ENCODE data around the gene FAM76A.

DNA sequence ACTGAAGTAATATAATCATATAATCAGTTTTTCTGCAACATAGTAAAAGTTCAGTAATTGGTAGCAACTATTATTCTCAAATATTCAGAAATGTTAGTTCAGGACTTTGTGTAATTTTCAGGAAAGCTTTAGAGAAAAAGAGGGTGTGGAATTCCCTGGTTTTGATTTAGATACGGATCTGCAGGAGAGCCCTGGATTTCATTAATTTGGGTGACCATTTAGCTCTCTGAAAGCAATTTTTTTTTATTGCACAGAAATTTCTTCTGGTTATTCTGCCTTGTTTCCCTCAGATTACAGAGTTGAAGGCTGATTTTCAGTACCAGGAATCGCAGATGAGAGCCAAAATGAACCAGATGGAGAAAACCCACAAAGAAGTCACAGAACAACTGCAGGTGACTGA lies 33.5 kb downstream of the FAM76A start:
- TF ChIP-seq POLR2A (IDR thresholded peaks at IDR 0.05): no peak
- TF ChIP-seq CTCF (IDR thresholded peaks at IDR 0.05): no peak

All from right lobe of liver (tissue), 4 donors.